Stimulated activated CD8-positive, alpha-beta memory T cell treated with anti-CD3 and anti-CD28 coated beads, Interleukin-12 subunit alpha, Interleukin-12 subunit beta, amount 100 ng/mL, for 24 hours (primary cell): Measurements from ENCODE around the gene ADAMTS6.

ENCODE experiments used
- DNase-seq: peaks from one replicate; pipeline ENCODE4 v3.0.0-alpha.2; 2020; ENCODE audit errors: extremely low read depth

Gene ADAMTS6

DNA sequence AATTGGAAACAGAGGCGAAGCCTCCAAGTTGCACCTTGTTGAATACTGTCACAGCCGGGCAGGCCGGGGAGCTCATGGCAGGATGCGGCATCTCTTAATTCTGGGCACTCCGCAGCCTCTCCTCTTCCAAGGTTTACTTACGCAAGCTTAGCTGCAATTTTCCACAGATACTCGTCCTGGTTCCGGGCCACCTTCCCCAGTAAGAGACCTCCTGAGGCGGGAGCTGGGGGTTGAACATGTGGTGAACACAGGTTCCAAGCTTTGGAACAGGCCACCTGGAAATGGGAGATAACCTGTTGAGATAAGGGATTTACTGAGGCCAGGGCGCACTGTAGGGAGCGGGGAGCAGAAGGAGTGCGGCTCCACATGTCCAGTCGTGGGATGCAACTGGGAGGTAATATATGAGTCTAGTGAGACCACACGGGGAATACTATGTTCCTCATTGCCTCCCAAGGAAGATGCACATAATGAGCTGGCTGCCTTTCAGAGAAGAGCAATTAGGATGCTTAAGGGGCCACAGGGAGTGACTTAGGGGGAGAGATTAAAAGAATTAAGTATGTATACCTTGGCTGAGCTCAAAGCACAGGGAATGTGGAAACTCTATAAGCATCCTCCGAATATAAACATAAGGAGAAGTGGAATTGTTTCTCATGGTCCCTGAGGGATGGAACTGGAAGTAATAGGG, 377.8 kb downstream of the ADAMTS6 start:
- no peak for DNase-seq

DNA sequence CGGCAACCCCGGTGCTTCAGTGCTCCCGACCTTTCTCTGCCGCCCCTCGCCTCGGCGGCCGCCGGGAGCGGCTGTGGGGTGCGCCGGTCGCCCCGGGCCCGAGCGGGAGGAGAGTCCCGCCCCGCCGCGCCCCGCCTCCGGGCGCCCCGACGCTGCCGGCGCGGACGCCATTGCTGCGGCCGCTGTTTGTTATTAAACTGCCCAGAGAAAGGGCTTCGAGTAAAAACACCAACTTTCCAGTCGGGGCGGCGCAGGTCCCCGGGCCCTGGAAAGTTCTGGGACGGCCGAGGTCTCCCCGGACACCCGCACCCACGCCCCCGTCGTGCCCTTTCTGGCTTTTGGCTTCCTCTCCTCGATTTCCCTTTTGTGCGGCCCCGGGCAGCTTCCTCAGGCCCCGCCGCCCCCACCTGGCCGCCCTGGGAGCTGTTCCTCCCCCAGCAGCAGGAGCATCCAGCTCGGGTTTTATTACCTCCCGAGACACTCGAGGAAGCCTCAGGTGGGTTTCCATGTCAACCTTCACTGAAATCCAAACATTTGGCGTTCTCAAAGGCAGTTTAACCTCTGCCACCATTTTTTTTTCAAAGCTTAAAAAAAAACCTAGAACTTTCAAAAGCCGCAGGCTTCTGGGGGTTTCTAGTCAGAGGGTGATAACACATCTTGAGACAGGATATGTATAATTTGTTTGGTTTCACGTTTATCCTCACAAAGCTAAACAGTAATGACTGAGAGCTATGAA, 378.6 kb downstream of the ADAMTS6 start:
- no peak for DNase-seq

DNA sequence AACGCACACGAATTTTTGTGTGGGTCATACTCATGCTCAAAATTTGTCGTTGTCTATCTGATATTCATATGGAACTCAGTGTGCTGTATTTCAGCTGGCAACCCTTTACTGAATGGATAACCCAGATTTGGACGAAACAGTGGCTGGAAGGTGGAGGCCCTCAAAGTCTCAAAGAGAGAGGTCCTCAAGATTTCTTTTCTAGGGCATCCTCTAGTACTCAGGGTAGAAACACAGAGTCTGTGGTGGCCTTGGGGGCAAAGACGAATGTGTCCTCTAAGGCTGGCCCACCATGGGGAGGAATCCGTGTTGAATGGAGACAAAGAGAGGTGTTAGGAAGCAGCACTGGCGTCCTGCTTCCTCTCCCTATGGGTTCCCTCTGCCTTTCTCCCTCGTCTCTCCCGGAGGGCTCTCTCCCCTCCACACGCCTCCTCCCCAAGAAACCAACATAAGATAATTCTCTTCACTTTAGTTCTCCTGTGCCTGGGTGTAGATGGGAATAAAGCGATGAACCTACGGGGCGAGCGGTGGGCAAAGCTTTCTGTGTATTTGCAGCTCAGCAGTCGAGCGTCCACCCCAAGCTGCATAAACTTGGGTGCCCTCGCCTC, 379.2 kb downstream of the ADAMTS6 start:
- DNase-seq, result no peak

DNA sequence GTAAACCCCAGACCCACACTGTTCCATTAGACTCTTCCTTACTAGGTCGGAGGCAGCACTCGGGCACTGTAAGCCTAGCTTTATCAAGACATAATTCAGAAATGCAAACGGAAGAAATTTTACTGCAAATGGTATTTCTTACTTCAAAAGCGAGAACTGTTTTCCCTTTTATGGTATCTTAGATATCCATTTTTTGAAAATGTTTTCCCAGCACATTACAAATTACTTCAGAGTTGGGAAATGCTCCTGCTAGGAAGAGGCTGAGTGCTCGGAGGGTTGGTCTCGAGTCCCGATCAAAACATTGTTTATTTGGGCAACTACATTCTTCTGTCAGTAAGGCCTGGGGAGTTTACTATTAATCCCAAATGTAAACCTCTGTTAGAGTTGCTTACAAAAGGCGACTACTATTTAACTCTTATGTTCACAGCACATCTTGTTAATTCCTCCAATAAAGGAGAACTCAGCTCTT, 380.1 kb downstream of the ADAMTS6 start:
- no peak for DNase-seq

DNA sequence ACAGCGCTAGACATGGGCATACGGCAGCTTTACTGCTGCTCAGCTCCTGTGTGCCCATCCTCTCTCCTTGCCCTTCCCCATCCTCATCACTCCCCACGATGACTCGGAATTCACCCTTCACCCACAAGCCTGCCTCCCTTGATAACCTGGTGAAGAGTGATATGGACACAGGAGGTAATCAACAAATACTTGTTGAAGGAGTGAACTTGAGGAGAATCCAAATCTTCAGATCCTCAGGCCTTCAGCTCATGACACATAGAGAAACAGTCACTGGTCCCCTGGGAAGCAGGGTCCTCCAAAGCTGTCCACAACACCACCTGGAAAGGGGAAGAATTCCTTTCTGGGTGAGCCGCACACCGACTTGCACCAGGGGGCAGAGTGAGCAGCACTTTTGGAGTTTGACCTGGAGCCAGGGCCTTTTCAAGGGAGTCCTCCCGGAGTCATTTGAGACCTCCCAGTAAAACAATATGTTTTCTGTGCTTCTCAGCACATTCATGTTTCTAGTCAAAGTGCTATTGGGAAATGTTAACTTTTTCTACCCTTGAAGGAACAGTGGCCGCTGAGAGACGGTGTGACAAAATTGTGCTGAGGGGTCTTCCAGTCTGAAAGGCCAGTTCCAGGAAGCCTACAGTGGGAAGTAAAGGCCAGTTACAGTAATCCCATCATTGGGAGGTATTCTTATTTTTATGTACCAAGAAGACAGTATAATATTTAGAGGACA, 380.6 kb downstream of the ADAMTS6 start:
- no peak for DNase-seq
